ENCODE measurements around the gene CDKN2B-AS1.

GRCh38 chr9:22079873-22080341 lies 85.3 kb downstream of the CDKN2B-AS1 start:
- TF ChIP-seq, protein P1, sequence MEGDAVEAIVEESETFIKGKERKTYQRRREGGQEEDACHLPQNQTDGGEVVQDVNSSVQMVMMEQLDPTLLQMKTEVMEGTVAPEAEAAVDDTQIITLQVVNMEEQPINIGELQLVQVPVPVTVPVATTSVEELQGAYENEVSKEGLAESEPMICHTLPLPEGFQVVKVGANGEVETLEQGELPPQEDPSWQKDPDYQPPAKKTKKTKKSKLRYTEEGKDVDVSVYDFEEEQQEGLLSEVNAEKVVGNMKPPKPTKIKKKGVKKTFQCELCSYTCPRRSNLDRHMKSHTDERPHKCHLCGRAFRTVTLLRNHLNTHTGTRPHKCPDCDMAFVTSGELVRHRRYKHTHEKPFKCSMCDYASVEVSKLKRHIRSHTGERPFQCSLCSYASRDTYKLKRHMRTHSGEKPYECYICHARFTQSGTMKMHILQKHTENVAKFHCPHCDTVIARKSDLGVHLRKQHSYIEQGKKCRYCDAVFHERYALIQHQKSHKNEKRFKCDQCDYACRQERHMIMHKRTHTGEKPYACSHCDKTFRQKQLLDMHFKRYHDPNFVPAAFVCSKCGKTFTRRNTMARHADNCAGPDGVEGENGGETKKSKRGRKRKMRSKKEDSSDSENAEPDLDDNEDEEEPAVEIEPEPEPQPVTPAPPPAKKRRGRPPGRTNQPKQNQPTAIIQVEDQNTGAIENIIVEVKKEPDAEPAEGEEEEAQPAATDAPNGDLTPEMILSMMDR (IDR thresholded peaks at IDR 0.05): no peak
- TF ChIP-seq EZH2 (IDR thresholded peaks at IDR 0.05) (no peak), EZH2phosphoT487 (IDR thresholded peaks at IDR 0.05) (no peak)

Measured in neural progenitor cell (in vitro differentiated cells).